GM13977 (cell line): ENCODE results near the gene ADRA2A.

Experiments used
- DNase-seq: peaks from one replicate; pipeline ENCODE4 v3.0.0; 2012; ENCODE audit warnings: low spot score
- CTCF ChIP-seq: IDR thresholded peaks from 2 replicates; pipeline ENCODE4 v1.5.1; 2012; ENCODE audit warnings: mild to moderate bottlenecking, control low read depth; ENCODE audit not compliant: insufficient read depth; ENCODE audit errors: extremely low read depth, missing control alignments
- in situ Hi-C: fragments of 300-500 bp; cut with MboI; formaldehyde crosslinking; loops from one replicate; pipeline ENCODE4 v1.12.0; 2022; ENCODE audit warnings: low sequenced_read_pairs, low pct_unique_long_range_greater_than_20kb, mixed read lengths, inconsistent platforms; ENCODE audit not compliant: unreplicated experiment

The ADRA2A gene

GRCh38 chr10:111087331-111087756 is 10.5 kb downstream of the ADRA2A start:
- no peak for DNase-seq
- in situ Hi-C loops, result no loop called here
- no peak for TF ChIP-seq CTCF

- DNase-seq, result no peak
- no peak for TF ChIP-seq CTCF
- in situ Hi-C loops, result no loop called here
Observed at GRCh38 chr10:111087968-111088505, 11.2 kb downstream of the ADRA2A start.

GRCh38 chr10:111089293-111089692 is 12.5 kb downstream of the ADRA2A start:
- no peak for TF ChIP-seq CTCF
- in situ Hi-C loops, result no loop called here
- DNase-seq, result no peak

GRCh38 chr10:111091833-111092232 is 15.0 kb downstream of the ADRA2A start:
- TF ChIP-seq CTCF, result no peak
- in situ Hi-C loops, result no loop called here
- no peak for DNase-seq

- TF ChIP-seq CTCF, result no peak
- in situ Hi-C loops, result no loop called here
- DNase-seq, result no peak
Observed at GRCh38 chr10:111093741-111094380, 17.0 kb downstream of the ADRA2A start.

- in situ Hi-C loops, result no loop called here
- peak; percentile 18 for TF ChIP-seq CTCF
- DNase-seq, result no peak
Observed at GRCh38 chr10:111098679-111099437, 22.0 kb downstream of the ADRA2A start.
